GM18951 (cell line): ENCODE results near the gene LY6G5B.

Experiments
- POLR2A ChIP-seq: IDR thresholded peaks from 4 replicates; pipeline ENCODE4 v1.6.1; 2011; ENCODE audit warnings: mild to moderate bottlenecking; ENCODE audit not compliant: insufficient read length, insufficient read depth; ENCODE audit errors: extremely low read depth
- in situ Hi-C: fragments of 300-500 bp; cut with MboI; formaldehyde crosslinking; loops from one replicate; pipeline ENCODE4 v1.12.0; 2022; ENCODE audit warnings: low sequenced_read_pairs, mixed read lengths, inconsistent platforms; ENCODE audit not compliant: unreplicated experiment

Gene LY6G5B

DNA sequence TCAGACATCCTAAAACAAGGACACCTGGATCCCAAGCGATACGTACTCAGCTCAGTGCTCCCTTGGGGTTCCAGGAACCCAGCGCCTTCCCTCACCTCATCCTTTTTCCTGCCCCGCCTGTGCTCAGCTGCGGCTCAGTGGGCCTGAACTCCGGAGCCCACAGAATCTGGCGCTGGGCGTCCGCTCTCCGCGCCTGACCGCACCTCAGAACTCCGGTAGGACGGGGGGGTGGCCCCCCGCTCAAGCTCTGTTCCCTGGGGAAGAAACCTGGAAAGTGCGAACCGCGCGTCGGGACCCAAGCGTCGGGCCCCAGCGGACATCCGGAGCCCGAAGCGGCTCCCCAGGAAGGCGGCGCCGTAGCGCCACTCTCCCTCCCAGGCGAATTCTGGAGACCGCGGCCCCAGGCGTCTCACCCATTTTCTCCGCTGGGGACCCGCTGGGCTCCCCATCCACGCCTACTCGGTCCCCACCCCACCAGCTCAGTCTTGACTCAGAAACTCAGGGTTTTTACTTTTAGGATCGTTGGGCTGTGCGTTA lies 11.4 kb downstream of the LY6G5B start:
- peak; percentile 36 for TF ChIP-seq POLR2A
- in situ Hi-C loops = no loop called here

DNA sequence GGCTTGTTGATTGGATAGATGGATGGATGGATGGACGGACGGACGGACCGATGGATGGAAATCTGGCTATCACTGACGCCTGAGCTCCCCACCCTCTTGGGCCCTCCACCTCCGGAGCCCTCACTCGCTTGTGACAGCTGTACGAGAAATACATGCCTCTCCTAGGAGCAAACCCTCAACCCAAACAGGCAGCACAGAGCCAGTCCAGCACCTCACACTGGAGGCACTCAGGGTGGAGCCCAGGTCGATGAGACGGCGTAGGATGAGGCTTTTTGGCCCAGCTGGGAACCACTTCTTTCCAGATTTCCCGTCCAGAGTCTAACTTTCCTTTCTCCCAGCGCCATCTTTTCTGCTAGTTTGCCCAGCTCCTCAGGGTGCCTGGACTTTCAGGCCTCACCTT lies 13.8 kb downstream of the LY6G5B start:
- in situ Hi-C loops = no loop called here

DNA sequence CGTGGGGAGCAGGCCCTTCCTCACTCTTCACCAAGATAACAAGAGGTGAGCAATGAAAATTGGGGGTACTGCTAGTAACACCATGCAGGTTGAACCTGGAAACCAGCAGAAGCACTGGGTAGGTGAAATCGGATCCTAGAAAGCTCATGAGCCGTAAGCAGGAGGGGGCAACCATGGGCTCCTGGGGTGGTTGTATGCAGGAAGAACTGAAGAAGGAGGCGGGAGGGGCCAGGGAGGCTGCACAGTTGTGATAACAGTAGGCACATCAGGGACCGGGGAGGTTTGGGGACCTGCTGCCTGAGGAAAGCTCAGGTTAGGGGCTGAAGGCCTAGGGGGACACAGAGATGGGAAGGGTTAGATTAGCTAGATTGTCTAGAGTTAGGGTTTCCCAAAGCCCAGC lies 16.7 kb downstream of the LY6G5B start:
- no peak for TF ChIP-seq POLR2A
- in situ Hi-C loops = no loop called here

More for the DNA sequence above, 13.8 kb downstream of the LY6G5B start:
- no peak for TF ChIP-seq POLR2A

DNA sequence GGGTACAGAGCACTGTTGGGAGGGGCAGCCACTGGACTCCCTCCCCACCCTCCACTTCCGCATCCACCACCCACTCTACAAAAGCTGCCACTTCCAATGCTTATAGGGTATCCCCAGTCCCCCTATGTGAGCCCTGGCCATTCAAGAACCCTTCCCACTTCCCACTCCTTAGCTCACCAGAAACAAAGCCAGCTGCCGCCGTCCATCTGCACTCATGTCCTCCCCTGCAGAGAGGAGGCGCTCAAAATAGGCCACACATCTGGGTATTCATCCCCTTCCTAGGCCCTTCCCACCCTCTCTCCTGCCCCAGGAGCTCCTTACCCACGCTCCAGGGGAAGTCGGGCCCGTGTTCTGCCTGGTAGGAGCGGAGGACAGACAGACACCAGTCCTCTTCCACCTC lies 17.5 kb downstream of the LY6G5B start:
- TF ChIP-seq POLR2A = no peak
- in situ Hi-C loops = no loop called here

GRCh38 chr6:31687860-31688693 lies 18.3 kb downstream of the LY6G5B start:
- no peak for TF ChIP-seq POLR2A
- in situ Hi-C loops = no loop called here

- in situ Hi-C loops = no loop called here
Observed at GRCh38 chr6:31689249-31690110, 19.7 kb downstream of the LY6G5B start.

GRCh38 chr6:31690231-31691077 lies 20.7 kb downstream of the LY6G5B start:
- no peak for TF ChIP-seq POLR2A
- in situ Hi-C loops = no loop called here

More at GRCh38 chr6:31689249-31690110, 19.7 kb downstream of the LY6G5B start:
- TF ChIP-seq POLR2A = no peak

DNA sequence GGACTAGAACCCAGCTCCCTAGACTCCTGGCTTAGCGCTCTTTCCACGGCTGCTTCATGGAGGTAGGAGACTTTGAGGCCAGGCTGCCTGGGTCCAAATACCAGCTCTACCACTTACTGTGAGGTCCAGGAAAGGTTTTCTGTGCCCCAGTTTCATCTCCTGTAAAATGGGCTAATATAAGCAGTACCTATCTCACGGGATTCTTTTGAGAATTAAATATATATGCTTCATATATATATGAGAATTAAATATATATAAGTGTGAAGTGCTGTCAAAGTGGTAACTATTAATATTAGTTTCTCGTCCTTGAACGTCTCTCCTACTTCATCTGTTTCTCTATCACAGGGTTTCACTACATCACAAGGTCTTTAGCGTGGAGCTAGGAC lies 21.3 kb downstream of the LY6G5B start:
- in situ Hi-C loops = no loop called here
- TF ChIP-seq POLR2A = no peak

DNA sequence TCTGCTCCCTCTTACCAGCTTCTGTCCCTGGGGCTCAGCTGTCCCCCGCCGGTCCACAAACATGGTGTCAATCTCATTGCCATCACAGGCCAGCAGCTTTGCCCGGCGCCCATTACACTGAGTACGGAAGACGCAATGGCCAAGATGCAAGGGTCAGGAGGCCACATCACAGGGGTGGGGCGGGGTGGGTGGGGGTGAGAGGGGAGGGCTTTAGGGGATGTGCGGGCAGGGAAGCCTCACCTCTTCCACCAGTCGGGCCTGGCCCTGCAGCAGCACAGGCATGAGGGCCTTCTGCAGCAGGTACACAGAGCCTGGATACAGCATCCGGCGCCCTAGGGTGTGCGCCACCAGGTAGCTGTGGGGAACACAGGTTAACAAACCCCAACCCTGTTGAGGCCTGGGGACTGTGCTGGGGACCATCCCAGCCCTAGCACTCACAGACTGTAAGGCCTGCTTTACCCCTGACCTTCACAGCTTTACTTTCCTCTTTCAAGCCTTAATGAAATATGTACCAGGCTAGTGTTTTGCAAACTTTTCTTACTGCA lies 21.9 kb downstream of the LY6G5B start:
- in situ Hi-C loops = no loop called here

DNA sequence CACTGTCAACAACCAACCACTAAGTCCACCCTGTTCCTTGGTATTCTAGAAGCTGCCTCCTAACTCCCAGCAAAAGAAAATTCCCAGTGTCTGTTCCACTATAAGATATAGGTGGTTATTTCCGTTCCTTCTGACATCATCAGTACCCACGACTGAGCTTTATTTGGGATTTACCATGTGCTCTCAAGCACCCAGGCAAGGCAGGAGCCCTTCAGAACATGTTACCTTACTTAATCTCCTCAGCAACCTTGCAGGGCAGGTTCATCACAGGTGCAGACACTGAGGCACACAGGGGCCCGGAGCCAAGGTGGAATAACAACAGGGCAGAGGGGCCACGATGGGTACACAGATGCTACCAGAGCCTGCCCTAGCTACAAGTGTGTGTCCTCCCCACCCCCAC lies 22.6 kb downstream of the LY6G5B start:
- in situ Hi-C loops = no loop called here
- no peak for TF ChIP-seq POLR2A

More for the DNA sequence above, 21.9 kb downstream of the LY6G5B start:
- no peak for TF ChIP-seq POLR2A

GRCh38 chr6:31692886-31693285 lies 23.1 kb downstream of the LY6G5B start:
- in situ Hi-C loops = no loop called here

DNA sequence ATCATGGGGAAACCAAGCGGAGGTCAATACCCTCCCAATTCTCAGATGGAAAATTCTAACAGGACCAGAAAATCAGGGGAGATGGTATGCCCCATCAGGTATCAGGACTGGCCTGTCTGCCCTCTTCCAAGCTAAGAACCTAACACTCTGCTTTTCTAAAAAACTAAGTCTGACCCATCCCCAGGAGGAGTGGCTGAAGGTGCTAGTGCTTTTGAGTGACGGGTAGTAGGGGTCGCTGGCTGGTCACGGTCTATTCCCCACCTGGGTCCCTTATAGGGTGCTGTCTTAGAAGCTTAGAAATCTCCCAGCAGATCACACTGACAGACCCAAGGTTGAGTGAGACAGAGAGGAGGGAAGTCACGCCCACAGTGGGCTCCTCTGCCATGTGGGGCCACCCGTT lies 23.8 kb downstream of the LY6G5B start:
- TF ChIP-seq POLR2A = no peak
- in situ Hi-C loops = no loop called here

More at GRCh38 chr6:31692886-31693285, 23.1 kb downstream of the LY6G5B start:
- no peak for TF ChIP-seq POLR2A
